ENCODE results near the gene NUTM1. TPM values are rescaled to one million over a fixed set of nuclear protein-coding genes. Genes with fewer than 3 reads are reported as not detected.
"Not testable (repeated sequence)": the region's sequence is repeated elsewhere in the genome, so short reads cannot be mapped to it uniquely, and the experiment has no call there.

NUTM1 gene
- total and polyA plus RNA-seq, 7 donors = 0.01 TPM; not detected in 6

DNA sequence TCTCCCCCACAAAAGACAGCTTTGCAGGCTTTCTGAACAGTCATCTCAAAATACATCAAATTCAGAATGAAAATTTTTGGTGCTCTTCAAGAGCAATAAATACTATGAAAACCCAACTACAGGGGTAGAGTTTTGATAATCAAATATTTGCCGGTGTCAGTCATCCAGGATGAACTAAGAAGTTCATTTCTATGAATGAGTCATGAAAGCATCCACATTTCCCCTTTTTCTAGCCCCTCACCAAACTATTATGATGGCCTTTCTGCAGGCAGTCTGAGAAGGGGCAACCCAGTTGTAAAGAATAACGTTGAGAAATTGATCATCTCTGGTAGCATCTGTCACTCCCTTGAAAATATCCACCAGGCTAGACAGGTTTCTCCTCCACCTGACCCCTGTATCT, 27.0 kb downstream of the NUTM1 start:
- Histone ChIP-seq H3K27ac (no peak overlapping the region), H3K4me3 (no peak overlapping the region), H3K27me3 (no peaks in the 10 kb centered on the region), H3K36me3 (no peaks in the 10 kb centered on the region), H3K4me1 (peaks cover 0 to 23% (median 19%) of the 10 kb centered on the region in 4 donors), H3K9me3 (no peaks in the 10 kb centered on the region)
- intact Hi-C loops (cut with DNase I) = no loop called here
- TF ChIP-seq, protein P1, sequence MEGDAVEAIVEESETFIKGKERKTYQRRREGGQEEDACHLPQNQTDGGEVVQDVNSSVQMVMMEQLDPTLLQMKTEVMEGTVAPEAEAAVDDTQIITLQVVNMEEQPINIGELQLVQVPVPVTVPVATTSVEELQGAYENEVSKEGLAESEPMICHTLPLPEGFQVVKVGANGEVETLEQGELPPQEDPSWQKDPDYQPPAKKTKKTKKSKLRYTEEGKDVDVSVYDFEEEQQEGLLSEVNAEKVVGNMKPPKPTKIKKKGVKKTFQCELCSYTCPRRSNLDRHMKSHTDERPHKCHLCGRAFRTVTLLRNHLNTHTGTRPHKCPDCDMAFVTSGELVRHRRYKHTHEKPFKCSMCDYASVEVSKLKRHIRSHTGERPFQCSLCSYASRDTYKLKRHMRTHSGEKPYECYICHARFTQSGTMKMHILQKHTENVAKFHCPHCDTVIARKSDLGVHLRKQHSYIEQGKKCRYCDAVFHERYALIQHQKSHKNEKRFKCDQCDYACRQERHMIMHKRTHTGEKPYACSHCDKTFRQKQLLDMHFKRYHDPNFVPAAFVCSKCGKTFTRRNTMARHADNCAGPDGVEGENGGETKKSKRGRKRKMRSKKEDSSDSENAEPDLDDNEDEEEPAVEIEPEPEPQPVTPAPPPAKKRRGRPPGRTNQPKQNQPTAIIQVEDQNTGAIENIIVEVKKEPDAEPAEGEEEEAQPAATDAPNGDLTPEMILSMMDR (IDR thresholded peaks at IDR 0.05) = no peak
- TF ChIP-seq EP300 (IDR thresholded peaks at IDR 0.05) (no peak), POLR2AphosphoS5 (IDR thresholded peaks at IDR 0.05) (no peak), POLR2A (IDR thresholded peaks at IDR 0.05) (no peak)
- DNase-seq = no peak
- 63 to 70% methylated on average over 2 of the region's 2 CpGs for WGBS, 2 donors

DNA sequence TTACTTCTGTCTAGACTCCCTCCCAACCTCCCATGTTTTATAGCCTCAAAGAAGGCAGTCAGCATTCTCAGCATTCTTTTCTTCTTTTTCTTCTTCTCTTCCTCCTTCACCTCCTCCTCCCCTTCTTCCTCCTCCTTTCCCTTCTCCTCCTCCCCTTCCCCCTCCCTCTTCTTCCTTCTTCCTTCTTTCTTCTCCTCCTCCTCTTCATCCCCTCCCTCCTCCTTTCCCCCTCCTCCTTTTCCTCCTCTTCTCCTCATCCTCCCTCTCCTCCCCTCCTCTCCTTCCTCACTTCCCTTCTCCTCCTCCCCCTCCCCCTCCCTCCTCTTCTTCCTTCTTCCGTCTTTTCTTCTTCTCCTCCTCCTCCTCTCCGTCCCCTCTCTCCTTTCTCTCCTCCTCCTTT, 27.5 kb downstream of the NUTM1 start:
- Histone ChIP-seq H3K9me3 (no peaks in the 10 kb centered on the region), H3K4me1 (peaks cover 0 to 20% (median 15%) of the 10 kb centered on the region in 4 donors), H3K36me3 (no peaks in the 10 kb centered on the region), H3K27me3 (no peaks in the 10 kb centered on the region), H3K27ac (no peak overlapping the region), H3K4me3 (no peak overlapping the region)
- WGBS, 2 donors = 41 to 70% methylated on average over 2 of the region's 2 CpGs
- TF ChIP-seq EP300 (IDR thresholded peaks at IDR 0.05) (no peak), POLR2AphosphoS5 (IDR thresholded peaks at IDR 0.05) (no peak), POLR2A (IDR thresholded peaks at IDR 0.05) (no peak)
- TF ChIP-seq, protein P1 (IDR thresholded peaks at IDR 0.05) = no peak
- no peak for DNase-seq
- intact Hi-C loops (cut with DNase I) = no loop called here

DNA sequence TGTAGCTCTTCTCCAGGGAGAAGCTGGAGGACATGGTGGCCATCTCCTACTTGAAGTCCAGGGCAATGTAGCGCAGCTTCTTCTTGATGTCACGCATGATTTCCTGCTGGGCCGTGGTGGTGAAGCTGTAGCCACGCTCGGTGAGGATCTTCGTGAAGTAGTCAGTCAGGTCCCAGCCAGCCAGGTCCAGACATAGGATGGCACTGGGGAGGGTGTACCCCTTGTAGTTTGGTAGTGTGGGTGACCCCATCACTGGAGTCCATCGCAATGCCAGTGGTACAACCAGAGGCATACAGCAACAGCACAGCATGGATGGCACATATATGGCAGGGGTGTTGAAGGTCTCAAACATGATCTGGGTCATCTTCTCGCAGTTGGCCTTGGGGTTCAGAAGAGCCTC, 30.8 kb downstream of the NUTM1 start:
- no peaks in the 10 kb centered on the region for H3K27me3 ChIP-seq
- H3K9me3 ChIP-seq = no peaks in the 10 kb centered on the region
- no peaks in the 10 kb centered on the region for H3K36me3 ChIP-seq
- no peak for TF ChIP-seq POLR2AphosphoS5 (IDR thresholded peaks at IDR 0.05)
- TF ChIP-seq EP300 (IDR thresholded peaks at IDR 0.05) = no peak
- TF ChIP-seq, protein P1 (IDR thresholded peaks at IDR 0.05) = no peak
- TF ChIP-seq POLR2A (IDR thresholded peaks at IDR 0.05) = no peak
- intact Hi-C loops (cut with DNase I) = no loop called here
- WGBS, 2 donors = 68 to 88% methylated on average over 8 of the region's 8 CpGs
- H3K4me3 ChIP-seq = no peak overlapping the region
- H3K4me1 ChIP-seq = no peaks in the 10 kb centered on the region
- H3K27ac ChIP-seq = no peak overlapping the region
- no peak for DNase-seq

DNA sequence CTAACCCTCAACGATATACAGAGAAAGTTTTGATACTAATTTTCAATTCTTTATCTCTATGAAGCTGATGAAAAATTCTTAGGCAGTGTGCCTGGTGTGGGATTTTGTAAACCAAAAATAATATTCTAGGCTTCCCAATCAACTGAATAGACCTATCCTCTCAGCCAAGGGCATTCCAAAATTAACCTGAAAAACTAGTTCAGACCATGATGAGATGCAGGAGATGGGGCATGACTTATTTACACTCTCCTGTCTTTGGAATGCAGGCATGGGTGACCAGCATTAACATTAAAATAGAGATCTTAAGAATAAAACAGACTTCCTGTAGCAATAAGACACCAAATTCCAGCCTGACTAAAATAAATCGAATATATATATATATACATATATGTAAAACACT, 31.7 kb downstream of the NUTM1 start:
- no peak overlapping the region for H3K4me3 ChIP-seq
- H3K27ac ChIP-seq = no peak overlapping the region
- DNase-seq = no peak
- 72 to 93% methylated on average over 2 of the region's 2 CpGs for WGBS, 2 donors
- no peaks in the 10 kb centered on the region for H3K9me3 ChIP-seq
- H3K27me3 ChIP-seq = no peaks in the 10 kb centered on the region
- TF ChIP-seq, protein P1 (IDR thresholded peaks at IDR 0.05) = no peak
- no peak for TF ChIP-seq EP300 (IDR thresholded peaks at IDR 0.05)
- TF ChIP-seq POLR2A (IDR thresholded peaks at IDR 0.05) = no peak
- TF ChIP-seq POLR2AphosphoS5 (IDR thresholded peaks at IDR 0.05) = no peak
- intact Hi-C loops (cut with DNase I) = no loop called here
- no peaks in the 10 kb centered on the region for H3K36me3 ChIP-seq
- no peaks in the 10 kb centered on the region for H3K4me1 ChIP-seq

DNA sequence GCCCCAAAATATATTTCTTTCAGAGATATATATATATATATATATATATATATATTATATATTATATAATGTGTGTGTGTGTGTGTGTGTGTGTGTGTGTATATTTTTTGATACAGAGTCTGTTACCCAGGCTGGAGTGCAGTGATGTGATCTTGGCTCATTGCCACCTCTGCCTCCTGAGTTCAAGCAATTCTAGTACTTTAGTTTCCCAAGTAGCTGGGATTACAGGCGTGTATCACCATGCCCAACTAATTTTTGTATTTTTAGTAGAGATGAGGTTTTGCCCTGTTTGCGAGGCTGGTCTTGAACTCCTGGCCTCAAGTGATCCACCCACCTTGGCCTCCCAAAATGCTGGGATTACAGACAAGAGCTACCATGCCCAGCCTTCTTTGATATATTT, 32.4 kb downstream of the NUTM1 start:
- H3K4me3 ChIP-seq; DNase-seq; H3K36me3 ChIP-seq; H3K9me3 ChIP-seq; H3K27ac ChIP-seq; intact Hi-C loops (cut with DNase I); H3K27me3 ChIP-seq; H3K4me1 ChIP-seq: not testable (repeated sequence)
- 96% methylated on average over 2 of the region's 2 CpGs for WGBS, 2 donors
